DLD1 (cell line): Measurements from ENCODE around the gene CEP55.
"Not testable (repeated sequence)": the region's sequence is repeated elsewhere in the genome, so short reads cannot be mapped to it uniquely, and the experiment has no call there.

ENCODE experiments used
- in situ Hi-C: cut with HindIII; loops from 2 replicates; pipeline ENCODE4 v1.10.0; 2017; ENCODE audit warnings: low sequenced_read_pairs

Gene CEP55

GRCh38 chr10:93505075-93505474 lies 8.7 kb downstream of the CEP55 start:
- in situ Hi-C loops = loop anchor here (25.0 kb wide), 1 partner anchor 143 kb away; no protein-coding TSS in a partner anchor

- in situ Hi-C loops = loop anchor here (25.0 kb wide), 1 partner anchor 148 kb away; no protein-coding TSS in a partner anchor
These were observed 13.4 kb downstream of the CEP55 start for GRCh38 chr10:93509816-93510215.

GRCh38 chr10:93512565-93512964 lies 16.2 kb downstream of the CEP55 start:
- in situ Hi-C loops = loop anchor here (25.0 kb wide), 1 partner anchor 150 kb away; no protein-coding TSS in a partner anchor

GRCh38 chr10:93513091-93513490 lies 16.7 kb downstream of the CEP55 start:
- in situ Hi-C loops = loop anchor here (25.0 kb wide), 1 partner anchor 151 kb away; no protein-coding TSS in a partner anchor

- in situ Hi-C loops = loop anchor here (25.0 kb wide), 1 partner anchor 152 kb away; no protein-coding TSS in a partner anchor
These were observed 18.1 kb downstream of the CEP55 start for GRCh38 chr10:93514521-93514920.

GRCh38 chr10:93515071-93516005 lies 18.9 kb downstream of the CEP55 start:
- in situ Hi-C loops = loop anchor here (25.0 kb wide), 1 partner anchor 153 kb away; no protein-coding TSS in a partner anchor

GRCh38 chr10:93516006-93516380 lies 19.6 kb downstream of the CEP55 start:
- in situ Hi-C loops = loop anchor here (25.0 kb wide), 1 partner anchor 154 kb away; no protein-coding TSS in a partner anchor

GRCh38 chr10:93518531-93518930 lies 22.1 kb downstream of the CEP55 start:
- in situ Hi-C loops = loop anchor here (25.0 kb wide), 1 partner anchor 156 kb away; no protein-coding TSS in a partner anchor

- in situ Hi-C loops = no loop called here
These were observed 38.9 kb downstream of the CEP55 start for GRCh38 chr10:93535293-93535692.

- in situ Hi-C loops = not testable (repeated sequence)
These were observed 44.5 kb downstream of the CEP55 start for GRCh38 chr10:93540871-93541270.

- in situ Hi-C loops = no loop called here
These were observed 45.3 kb downstream of the CEP55 start for GRCh38 chr10:93541402-93542357.

- in situ Hi-C loops = no loop called here
These were observed 46.0 kb downstream of the CEP55 start for GRCh38 chr10:93542358-93542791.

GRCh38 chr10:93546995-93547394 lies 50.6 kb downstream of the CEP55 start:
- in situ Hi-C loops = not testable (repeated sequence)

- in situ Hi-C loops = no loop called here
These were observed 51.1 kb downstream of the CEP55 start for GRCh38 chr10:93547522-93547921.

- in situ Hi-C loops = no loop called here
These were observed 52.1 kb downstream of the CEP55 start for GRCh38 chr10:93548376-93549071.

GRCh38 chr10:93550606-93551005 lies 54.2 kb downstream of the CEP55 start:
- in situ Hi-C loops = no loop called here

- in situ Hi-C loops = no loop called here
These were observed 56.4 kb downstream of the CEP55 start for GRCh38 chr10:93552780-93553179.

- in situ Hi-C loops = no loop called here
These were observed 57.3 kb downstream of the CEP55 start for GRCh38 chr10:93553482-93554315.

- in situ Hi-C loops = no loop called here
These were observed 57.9 kb downstream of the CEP55 start for GRCh38 chr10:93554316-93554663.
